Vagina (tissue), 2 donors: Measurements from ENCODE around the gene TOLLIP. TPM values are rescaled to one million over a fixed set of nuclear protein-coding genes. Genes with fewer than 3 reads are reported as not detected.

Experiments used
- DNase-seq, 2 donors: peaks; one replicate each; pipeline ENCODE4 v3.0.0-alpha.2; 2017; ENCODE audit errors: extremely low spot score in 2 of 2
- H3K27ac ChIP-seq: fragments of 200-600 bp; sonication (generic); one replicate; pipeline ENCODE4 v1.5.1; 2019
- H3K27me3 ChIP-seq: fragments of 200-600 bp; sonication (generic); one replicate; pipeline ENCODE4 v1.5.1; 2019
- H3K36me3 ChIP-seq, 2 donors: fragments of 200-600 bp; sonication (generic); one replicate each; pipeline ENCODE4 v1.5.1; 2017 to 2019
- H3K4me1 ChIP-seq: fragments of 200-600 bp; sonication (generic); one replicate; pipeline ENCODE4 v1.5.1; 2019
- H3K4me3 ChIP-seq, 2 donors: fragments of 200-600 bp; sonication (generic); 1 replicate in 1 of 2; 2 replicates in 1 of 2; pipeline ENCODE4 v1.5.1; 2016 to 2019
- H3K9me3 ChIP-seq: fragments of 200-600 bp; sonication (generic); one replicate; pipeline ENCODE4 v1.5.1; 2019
- CTCF ChIP-seq, 3 experiments: fragments of 450-650 bp in 2 of 3; fragments of 200-600 bp in 1 of 3; sonication (generic) in 1 of 3; IDR thresholded peaks; one replicate each; pipeline ENCODE4 v1.5.1; 2017 to 2019; ENCODE audit warnings: antibody characterized with exemption in 3 of 3, mild to moderate bottlenecking in 2 of 3, moderate library complexity in 2 of 3
- POLR2A ChIP-seq, 2 donors: fragments of 450-650 bp; IDR thresholded peaks; one replicate each; pipeline ENCODE4 v1.6.1; 2017; ENCODE audit warnings: antibody characterized with exemption in 2 of 2, mild to moderate bottlenecking in 2 of 2, moderate library complexity in 2 of 2
- POLR2AphosphoS5 ChIP-seq, 2 donors: sonication (generic); formaldehyde crosslinking; IDR thresholded peaks; one replicate each; pipeline ENCODE4 v1.9.0; 2017; ENCODE audit warnings: antibody characterized with exemption in 2 of 2, mild to moderate bottlenecking in 2 of 2, low read depth in 1 of 2; ENCODE audit not compliant: insufficient read depth in 1 of 2
- intact Hi-C: fragments of 100-400 bp; cut with DNase I; formaldehyde crosslinking; loops from one replicate; pipeline ENCODE4 v1.15.1; 2023
- total RNA-seq: library from RNA; depleted of rRNA; stranded (reverse); fragments of >200 nt; gene quantifications from one replicate; pipeline ENCODE4 v1.2.3, GENCODE V29; 2016

TOLLIP gene
- total RNA-seq, 1 donor from 2014 or later: 52.5 TPM

- H3K4me1 ChIP-seq: no peaks in the 10 kb centered on the region
- no peak for TF ChIP-seq POLR2AphosphoS5 (IDR thresholded peaks at IDR 0.05; ENCODE audit: insufficient read depth in 1 of 2, low read depth in 1 of 2)
- no peak for TF ChIP-seq CTCF (IDR thresholded peaks at IDR 0.05)
- no peak for TF ChIP-seq POLR2A (IDR thresholded peaks at IDR 0.05)
- intact Hi-C loops: no loop called here
- H3K36me3 ChIP-seq: peaks cover 0 to 72% of the 10 kb centered on the region in 2 donors
- DNase-seq: no peak
- no peak overlapping the region for H3K4me3 ChIP-seq
- no peak overlapping the region for H3K27ac ChIP-seq
- H3K27me3 ChIP-seq: no peaks in the 10 kb centered on the region
- no peaks in the 10 kb centered on the region for H3K9me3 ChIP-seq
These were observed 29.1 kb downstream of the TOLLIP start for GRCh38 chr11:1280116-1281035.

- TF ChIP-seq POLR2A (IDR thresholded peaks at IDR 0.05) (no peak), CTCF (IDR thresholded peaks at IDR 0.05) (no peak), POLR2AphosphoS5 (IDR thresholded peaks at IDR 0.05; ENCODE audit: insufficient read depth in 1 of 2, low read depth in 1 of 2) (no peak)
- no peak overlapping the region for H3K4me3 ChIP-seq
- no peak for DNase-seq
- peaks cover 0 to 72% of the 10 kb centered on the region in 2 donors for H3K36me3 ChIP-seq
- no peaks in the 10 kb centered on the region for H3K9me3 ChIP-seq
- no peak overlapping the region for H3K27ac ChIP-seq
- no peaks in the 10 kb centered on the region for H3K27me3 ChIP-seq
- H3K4me1 ChIP-seq: no peaks in the 10 kb centered on the region
- intact Hi-C loops: no loop called here
These were observed 29.8 kb downstream of the TOLLIP start for GRCh38 chr11:1279674-1280055.

GRCh38 chr11:1278766-1279673, 30.4 kb downstream of the TOLLIP start:
- Histone ChIP-seq H3K4me3 (no peak overlapping the region), H3K27ac (no peak overlapping the region), H3K4me1 (no peaks in the 10 kb centered on the region), H3K9me3 (no peaks in the 10 kb centered on the region), H3K27me3 (no peaks in the 10 kb centered on the region), H3K36me3 (peaks cover 0 to 70% of the 10 kb centered on the region in 2 donors)
- TF ChIP-seq POLR2A (IDR thresholded peaks at IDR 0.05) (no peak), CTCF (IDR thresholded peaks at IDR 0.05) (no peak), POLR2AphosphoS5 (IDR thresholded peaks at IDR 0.05; ENCODE audit: insufficient read depth in 1 of 2, low read depth in 1 of 2) (no peak)
- no peak for DNase-seq
- intact Hi-C loops: no loop called here

GRCh38 chr11:1277936-1278512, 31.4 kb downstream of the TOLLIP start:
- H3K4me1 ChIP-seq: no peaks in the 10 kb centered on the region
- peaks cover 0 to 64% of the 10 kb centered on the region in 2 donors for H3K36me3 ChIP-seq
- TF ChIP-seq CTCF (IDR thresholded peaks at IDR 0.05) (no peak), POLR2A (IDR thresholded peaks at IDR 0.05) (no peak)
- H3K4me3 ChIP-seq: no peak overlapping the region
- no peak overlapping the region for H3K27ac ChIP-seq
- no peaks in the 10 kb centered on the region for H3K27me3 ChIP-seq
- intact Hi-C loops: no loop called here
- H3K9me3 ChIP-seq: no peaks in the 10 kb centered on the region
- DNase-seq: no peak
